HG02588 (cell line): ENCODE data around the gene MUC4.
"Not testable (repeated sequence)": the region's sequence is repeated elsewhere in the genome, so short reads cannot be mapped to it uniquely, and the experiment has no call there.

ENCODE experiments used
- ATAC-seq: cut with Tn5 transposase; IDR thresholded peaks from one replicate; pipeline ENCODE4 v1.9.1; 2021; ENCODE audit warnings: mild to moderate bottlenecking, moderate library complexity; ENCODE audit not compliant: unreplicated experiment

Gene MUC4

GRCh38 chr3:195722139-195722995, 89.4 kb downstream of the MUC4 start:
- not testable (repeated sequence) for ATAC-seq

- not testable (repeated sequence) for ATAC-seq
These were observed 90.8 kb downstream of the MUC4 start, which contains the start of gene MUC20 for GRCh38 chr3:195720831-195721506. Gene MUC20 (plus strand): TSS chr3:195720978. CDS start chr3:195721008, 30 bp downstream.

GRCh38 chr3:195719514-195720254, 92.0 kb downstream of the MUC4 start:
- not testable (repeated sequence) for ATAC-seq

GRCh38 chr3:195718477-195718984, 93.2 kb downstream of the MUC4 start:
- ATAC-seq, result no peak

- no peak for ATAC-seq
These were observed 93.8 kb downstream of the MUC4 start for GRCh38 chr3:195717852-195718476.

GRCh38 chr3:195717416-195717815, 94.3 kb downstream of the MUC4 start:
- ATAC-seq, result no peak

GRCh38 chr3:195715583-195716266, 96.0 kb downstream of the MUC4 start:
- no peak for ATAC-seq

GRCh38 chr3:195715134-195715533, 96.6 kb downstream of the MUC4 start:
- ATAC-seq, result no peak

GRCh38 chr3:195714380-195715011, 97.2 kb downstream of the MUC4 start:
- no peak for ATAC-seq

- not testable (repeated sequence) for ATAC-seq
These were observed 98.6 kb downstream of the MUC4 start for GRCh38 chr3:195713150-195713549.

- not testable (repeated sequence) for ATAC-seq
These were observed 99.2 kb downstream of the MUC4 start for GRCh38 chr3:195712535-195712910.

- no peak for ATAC-seq
These were observed 99.8 kb downstream of the MUC4 start for GRCh38 chr3:195711813-195712534.

- ATAC-seq, result not testable (repeated sequence)
These were observed 100.5 kb downstream of the MUC4 start for GRCh38 chr3:195711091-195711812.

- ATAC-seq, result not testable (repeated sequence)
These were observed 101.4 kb downstream of the MUC4 start for GRCh38 chr3:195710126-195710905.

- ATAC-seq, result no peak
These were observed 102.0 kb downstream of the MUC4 start for GRCh38 chr3:195709676-195710085.

GRCh38 chr3:195708626-195709481, 102.9 kb downstream of the MUC4 start:
- ATAC-seq, result no peak

- no peak for ATAC-seq
These were observed 103.7 kb downstream of the MUC4 start for GRCh38 chr3:195708061-195708460.
